HG03571 (cell line): ENCODE data around the gene GRM2.
"Not testable (repeated sequence)": the region's sequence is repeated elsewhere in the genome, so short reads cannot be mapped to it uniquely, and the experiment has no call there.

ENCODE experiments used
- ATAC-seq: cut with Tn5 transposase; IDR thresholded peaks from one replicate; pipeline ENCODE4 v1.9.1; 2021; ENCODE audit not compliant: unreplicated experiment

Gene GRM2

DNA sequence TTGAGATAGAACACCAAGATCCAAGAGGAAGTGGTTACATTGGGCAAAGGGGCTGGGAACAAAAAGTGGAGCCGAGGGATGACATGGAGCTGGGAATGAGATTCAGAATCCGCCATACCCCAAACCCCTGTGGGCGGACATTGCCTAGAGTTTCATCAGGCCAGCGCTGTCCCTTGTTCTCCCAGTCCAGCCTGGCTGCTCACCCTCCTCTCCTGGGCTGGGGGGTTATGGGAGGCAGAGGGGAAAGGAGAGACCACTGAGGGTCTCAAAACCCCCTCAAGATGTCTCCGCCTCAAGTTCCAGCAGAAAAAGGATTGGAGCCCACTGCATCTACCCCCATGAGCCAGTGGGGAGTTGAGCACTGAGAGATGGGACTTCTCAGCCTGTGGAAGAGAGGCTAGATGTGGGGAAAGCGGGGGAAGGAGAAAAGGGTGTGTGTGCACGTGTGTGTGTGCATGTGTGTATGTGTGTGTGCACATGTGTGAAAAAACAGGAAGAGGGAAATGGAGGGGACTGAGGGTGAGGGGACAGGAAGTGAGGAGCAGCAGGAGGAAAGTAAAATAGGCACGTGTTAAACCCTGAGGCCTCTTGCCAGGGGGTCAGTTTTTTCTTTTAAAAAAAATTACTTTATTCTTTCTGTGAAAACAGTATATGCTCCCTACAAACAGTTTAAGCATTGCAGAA is 14.3 kb downstream of the GRM2 start:
- no peak for ATAC-seq

DNA sequence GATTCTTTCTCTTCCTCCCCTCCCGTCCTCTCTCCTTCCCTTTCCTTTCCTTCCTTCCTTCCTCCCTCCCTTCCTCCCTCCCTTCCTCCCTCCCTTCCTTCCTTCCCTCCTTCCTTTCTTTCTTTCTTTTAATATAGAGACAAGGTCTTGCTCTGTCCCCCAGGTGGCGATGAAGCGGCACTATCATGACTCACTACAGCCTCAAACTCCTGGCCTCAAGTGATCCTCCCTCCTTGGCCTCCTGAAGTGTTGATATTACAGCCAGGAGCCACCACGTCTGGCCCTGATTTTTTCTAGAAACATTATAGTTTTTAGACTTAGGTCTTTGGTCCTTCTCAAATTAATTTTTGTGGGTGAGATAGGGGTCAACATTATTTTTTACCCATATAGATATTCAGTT is 15.5 kb downstream of the GRM2 start:
- ATAC-seq, result no peak

DNA sequence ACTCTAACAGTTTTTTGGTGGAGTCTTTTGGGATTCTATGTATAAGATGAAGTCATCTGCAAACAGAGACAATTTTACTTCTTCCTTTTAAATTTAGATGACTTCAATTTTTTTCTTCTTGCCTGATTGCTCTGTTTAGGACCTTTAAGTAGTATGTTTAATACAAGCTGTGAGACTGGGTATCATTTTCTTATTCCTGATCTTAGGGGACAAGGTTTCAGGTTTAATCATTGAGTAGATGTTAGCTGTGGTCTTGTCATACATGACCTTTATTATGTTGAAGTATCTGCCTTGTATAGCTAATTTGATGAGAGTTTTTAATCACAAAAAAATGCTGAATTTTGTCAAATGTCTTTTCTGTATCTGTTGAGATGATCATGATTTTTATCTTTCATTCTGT is 20.6 kb downstream of the GRM2 start:
- no peak for ATAC-seq

DNA sequence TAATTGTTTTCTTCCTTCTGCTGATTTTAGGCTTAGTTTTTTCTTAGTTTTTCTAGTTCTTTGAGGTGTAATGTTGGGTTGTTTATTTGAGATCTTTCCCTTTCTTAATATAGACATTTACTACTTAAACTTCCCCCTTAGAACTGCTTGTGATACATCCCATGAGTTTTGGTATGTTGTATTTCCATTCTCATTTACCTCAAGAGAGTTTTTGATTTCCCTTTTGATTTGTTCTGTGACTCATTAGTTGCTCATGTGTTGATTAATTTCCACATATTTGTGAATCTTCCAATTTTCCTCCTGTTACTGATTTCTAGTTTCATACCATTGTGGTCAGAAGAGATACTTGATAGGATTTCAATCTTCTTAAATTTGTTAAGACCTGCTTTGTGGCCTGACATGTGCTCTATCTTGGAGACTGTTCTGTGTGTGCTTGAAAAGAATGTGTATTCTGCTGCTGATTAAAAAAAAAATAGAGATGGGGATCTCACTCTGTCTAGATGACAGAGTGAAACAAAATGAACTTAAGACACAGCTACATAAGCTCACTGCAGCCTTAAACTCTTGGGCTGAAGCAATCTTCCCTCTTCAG is 22.3 kb downstream of the GRM2 start:
- no peak for ATAC-seq

DNA sequence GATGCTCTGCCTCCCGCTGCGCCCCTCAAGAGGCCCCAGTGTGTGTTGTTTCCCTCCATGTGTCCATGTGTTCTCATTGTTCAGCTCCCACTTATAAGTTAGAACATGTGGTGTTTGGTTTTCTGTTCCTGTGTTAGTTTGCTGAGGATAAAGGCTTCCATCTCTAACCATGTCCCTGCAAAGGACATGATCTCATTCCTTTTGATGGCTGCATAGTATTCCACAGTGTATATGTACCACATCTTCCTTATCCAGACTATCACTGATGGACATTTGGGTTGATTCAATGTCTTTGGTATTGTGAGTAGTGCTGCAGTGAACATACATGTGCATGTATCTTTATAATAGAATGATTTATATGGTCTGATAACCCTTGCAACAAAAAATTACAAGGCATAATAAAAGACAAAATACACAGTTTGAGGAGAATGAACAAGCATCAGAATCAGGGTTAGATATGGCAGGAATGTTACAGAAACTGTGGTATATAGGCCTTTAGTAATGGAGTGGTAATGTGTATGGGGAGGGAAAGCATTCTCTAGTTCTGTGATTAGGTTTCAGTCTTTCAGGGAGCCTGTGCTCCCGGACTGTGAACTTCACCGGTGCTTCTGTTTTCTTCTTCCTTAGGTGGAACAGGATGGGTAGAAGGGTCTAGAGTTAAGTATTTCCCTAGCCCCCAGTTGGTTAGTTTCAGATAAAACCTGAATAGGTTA is 27.1 kb downstream of the GRM2 start:
- ATAC-seq, result no peak

DNA sequence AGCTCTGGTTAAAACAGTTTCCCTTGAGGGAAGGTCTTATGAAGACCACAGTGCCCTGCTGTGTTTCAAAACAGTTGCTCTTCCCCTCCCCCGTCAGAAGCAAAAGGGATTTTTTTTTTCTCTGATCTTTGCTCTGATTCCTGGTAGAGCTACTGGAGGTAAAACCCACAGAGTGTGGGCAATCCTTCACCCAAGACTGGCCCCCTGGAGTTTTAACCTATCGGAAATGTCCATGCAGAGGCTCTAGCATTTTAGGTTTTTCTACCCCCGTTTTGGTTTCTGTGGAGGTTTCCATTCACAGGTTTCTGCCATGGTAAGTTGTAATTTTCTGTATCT is 27.7 kb downstream of the GRM2 start:
- no peak for ATAC-seq

DNA sequence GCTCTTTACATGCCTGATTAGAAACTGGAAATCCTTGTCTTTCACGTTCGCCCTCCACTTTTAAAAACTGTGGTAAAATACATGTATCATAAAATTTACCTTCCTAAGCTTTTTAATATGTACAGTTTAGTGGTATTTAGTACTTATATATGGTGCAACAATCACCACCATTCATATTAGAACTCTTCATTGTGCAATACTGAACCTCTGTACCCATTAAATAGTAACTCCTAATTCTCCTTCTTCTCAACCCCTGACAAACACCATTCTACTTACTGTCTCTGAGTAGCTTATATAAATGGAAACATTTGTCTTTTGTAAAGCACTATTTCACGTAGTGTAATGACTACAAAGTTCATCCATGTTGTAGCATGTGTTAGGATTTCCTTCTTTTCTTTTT is 28.2 kb downstream of the GRM2 start:
- no peak for ATAC-seq

DNA sequence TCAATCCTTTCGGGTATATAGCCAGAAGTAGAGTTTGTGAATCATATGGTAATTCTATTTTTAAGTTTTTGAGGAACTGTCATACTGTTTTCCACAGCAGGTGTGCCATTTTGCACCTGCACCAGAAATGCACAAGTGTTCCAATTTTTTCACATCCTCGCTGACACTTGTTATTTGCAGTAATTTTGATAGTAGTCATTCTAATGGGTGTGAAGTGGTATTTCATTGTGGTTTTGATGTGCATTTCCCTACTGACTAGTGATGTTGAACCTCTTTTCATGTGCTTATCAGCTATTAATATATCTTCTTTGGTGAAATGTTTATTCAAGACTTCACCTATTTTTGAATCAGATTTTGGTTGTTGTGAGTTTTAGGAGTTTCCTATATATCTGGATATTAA is 29.1 kb downstream of the GRM2 start:
- no peak for ATAC-seq

DNA sequence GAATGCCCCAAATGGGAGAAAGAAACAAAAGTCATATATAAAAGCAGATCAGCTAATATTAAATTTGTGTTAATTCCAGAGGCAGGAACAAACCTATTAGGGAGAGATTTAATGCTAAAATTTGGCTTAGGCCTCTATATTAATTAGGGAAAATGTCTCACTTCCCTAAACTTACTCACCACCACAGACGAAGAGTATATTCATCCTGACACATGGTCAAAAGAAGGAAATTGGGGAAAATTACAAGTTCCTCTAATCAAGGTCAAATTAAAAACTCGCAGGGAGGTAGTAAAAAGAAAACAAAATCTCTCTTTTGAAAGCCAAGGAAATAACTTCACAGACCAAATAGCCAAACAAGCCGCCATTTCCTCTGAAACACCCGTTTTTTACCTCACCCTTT is 32.2 kb downstream of the GRM2 start:
- ATAC-seq, result no peak

DNA sequence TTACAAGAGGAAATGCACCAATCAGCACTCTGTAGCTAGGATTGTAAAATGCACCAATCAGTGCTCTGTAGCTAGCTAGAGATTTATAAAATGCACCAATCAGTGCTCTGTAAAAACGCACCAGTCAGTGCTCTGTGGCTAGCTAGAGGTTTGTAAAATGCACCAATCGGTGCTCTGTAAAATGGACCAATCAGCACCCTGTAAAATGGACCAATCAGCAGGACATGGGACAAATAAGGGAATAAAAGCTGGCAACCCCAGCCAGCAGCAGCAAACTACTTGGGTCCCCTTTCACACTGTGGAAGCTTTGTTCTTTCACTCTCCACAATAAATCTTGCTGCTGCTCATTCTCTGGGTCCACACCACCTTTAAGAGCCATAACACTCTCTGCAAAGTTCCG is 35.5 kb downstream of the GRM2 start:
- ATAC-seq, result not testable (repeated sequence)

DNA sequence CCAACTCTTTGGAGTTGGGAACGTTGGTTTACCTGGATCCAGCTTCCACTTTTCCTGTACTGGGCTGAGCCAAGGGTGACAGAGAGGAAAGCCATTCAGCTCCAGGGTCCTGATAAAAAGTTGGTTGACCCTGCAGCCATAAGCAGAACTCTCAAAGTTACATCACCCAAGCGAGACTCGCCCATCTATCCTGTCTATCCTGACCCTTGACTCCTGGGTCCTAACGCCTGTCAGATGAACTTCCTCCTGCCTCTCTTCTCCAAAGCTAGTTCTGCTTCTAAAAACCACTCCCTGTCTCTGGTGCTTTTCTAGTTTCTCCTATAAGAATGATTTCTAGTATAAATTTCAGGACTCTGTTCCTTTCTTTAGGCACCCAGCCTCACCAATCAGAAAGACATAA is 36.1 kb downstream of the GRM2 start:
- ATAC-seq, result not testable (repeated sequence)

DNA sequence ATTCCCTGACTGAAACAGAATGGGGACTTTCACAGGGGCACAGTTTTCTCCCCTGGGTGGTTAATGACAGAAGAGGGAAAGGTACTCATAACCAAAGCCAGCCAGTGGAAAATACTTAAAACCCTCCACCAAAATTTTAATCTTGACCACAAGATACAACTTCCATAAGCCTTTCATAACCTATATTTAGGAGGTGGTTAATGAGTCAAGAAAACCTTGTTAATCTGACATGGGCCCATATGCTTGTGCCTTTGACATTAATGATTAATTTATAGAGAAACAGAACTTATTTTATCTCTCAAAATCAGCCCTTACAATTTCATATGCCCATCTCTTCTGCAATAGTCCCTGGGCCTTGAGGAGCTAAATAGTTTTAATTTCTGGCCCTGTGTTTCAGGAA is 41.0 kb downstream of the GRM2 start:
- no peak for ATAC-seq

DNA sequence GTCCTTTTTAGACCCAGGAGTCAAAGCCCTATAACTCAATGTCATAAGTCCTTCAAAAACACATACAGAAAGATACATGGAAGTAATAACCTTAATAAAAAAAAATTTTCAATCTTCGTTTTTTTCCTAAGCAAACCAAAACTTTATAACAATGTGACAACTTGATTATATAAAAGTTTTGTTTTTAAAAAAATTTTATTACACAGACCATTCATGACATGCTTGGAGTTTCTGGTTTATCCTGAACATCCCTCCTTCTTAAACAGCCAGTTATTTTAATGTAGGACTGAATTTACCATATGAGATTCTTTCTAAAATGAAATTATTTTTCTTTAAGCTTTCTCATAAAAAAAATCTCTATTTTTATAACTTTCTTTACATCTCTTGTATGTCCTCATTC is 41.5 kb downstream of the GRM2 start:
- ATAC-seq, result no peak

DNA sequence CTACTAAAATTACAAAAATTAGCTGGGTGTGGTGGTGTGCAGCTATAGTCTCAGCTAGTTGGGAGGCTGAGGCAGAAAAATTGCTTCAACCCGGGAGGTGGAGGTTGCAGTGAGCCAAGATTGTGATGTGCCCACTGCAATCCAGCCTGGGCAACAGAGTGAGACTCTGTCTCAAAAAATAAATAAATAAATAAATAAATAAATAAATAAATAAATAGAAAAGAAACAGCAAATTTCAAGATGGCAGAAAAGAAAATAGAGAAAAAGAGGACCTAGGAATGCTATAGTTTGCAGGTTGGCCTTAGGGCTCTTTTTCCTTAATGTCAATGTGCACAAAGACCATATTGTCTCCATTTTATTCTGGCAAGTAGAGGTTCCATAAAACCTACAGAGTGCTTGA is 44.0 kb downstream of the GRM2 start:
- no peak for ATAC-seq

DNA sequence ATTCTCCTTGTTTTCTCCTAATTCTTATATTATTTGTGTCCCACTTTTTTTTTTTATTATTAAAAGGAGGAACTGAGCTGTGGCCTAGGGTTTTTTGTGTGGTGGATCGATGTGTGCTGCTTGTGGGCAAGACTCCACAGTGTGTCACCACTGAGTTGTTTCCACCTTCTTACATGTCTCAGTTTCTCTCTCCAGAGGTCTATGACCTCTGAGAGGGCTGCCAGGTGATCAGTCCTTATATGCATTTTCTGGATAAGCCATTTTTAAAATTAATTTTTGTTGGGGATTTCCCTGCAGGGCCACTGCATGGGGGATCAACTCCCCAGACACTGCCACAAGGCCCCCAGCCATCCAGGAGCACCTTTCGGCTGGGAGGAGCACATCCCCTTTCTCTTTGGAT is 44.4 kb downstream of the GRM2 start:
- no peak for ATAC-seq

DNA sequence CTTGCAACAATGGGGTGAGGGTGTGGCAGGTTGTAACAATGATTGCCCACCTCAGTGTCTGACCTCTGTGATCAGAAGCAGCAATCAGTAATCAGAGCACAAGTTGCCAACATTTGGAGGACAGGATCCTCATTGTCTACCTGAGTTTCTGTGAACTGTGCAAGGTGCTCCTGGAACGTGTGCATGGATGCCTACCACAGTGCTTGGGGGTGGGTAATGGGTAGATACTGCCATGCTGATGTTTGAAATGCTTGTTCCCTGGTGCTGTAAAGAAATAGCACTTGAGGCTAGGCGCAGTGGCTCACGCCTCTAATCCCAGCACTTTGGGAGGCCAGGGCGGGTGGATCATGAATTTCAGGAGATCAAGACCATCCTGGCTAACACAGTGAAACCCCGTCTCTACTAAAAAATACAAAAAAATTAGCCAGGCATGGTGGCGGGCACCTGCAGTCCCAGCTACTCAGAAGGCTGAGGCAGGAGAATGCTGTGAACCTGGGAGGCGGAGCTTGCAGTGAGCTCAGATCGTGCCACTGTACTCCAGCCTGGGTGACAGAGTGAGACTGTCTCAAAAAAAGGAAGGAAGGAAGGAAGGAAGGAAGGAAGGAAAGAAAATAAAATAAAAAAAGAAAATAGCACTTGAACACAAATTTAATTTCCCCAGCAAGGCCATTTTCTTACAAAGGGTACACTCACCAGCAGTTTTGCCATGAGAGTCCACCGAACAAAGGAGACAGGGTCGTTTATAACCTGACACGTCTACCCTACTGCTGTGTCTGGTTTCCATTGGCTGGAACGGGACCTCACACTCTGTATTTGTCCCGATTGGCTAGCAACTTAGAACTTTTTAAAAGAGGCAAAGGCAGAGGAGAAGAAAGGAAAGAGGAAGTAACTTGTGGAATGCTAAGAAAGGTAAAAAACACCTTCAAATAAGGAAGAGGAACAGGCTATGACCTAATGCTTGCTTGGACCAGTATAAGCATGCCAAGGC is 47.2 kb downstream of the GRM2 start:
- not testable (repeated sequence) for ATAC-seq

DNA sequence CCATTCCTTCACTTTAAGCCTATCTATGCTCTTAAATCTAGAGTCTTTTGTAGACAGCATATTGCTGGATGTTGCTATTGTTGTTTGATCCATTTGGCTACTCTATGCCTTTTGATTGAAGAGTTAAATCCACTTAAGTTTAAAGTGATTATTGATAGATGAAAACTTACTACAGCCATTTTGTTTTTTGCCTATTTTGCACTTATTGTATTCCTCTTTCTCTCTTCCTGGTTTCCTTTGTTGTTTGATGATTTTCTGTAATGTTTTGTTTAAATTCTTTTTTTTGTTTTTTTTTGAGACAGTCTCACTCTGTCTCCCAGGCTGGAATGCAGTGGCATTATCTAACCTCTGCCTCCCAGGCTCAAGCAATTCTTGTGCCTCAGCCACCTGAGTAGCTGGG is 52.3 kb downstream of the GRM2 start:
- ATAC-seq, result no peak
